Kidney (tissue), 14 donors: ENCODE results near the gene PDZD2. TPM values are rescaled to one million over a fixed set of nuclear protein-coding genes. Genes with fewer than 3 reads are reported as not detected.

Source experiments
- DNase-seq, 5 donors: peaks; one replicate each; pipeline ENCODE4 v3.0.0-alpha.2; 2013 to 2020
- FAIRE-seq: peaks from 2 replicates; lab custom pipeline; 2012; peaks lifted over from hg19 to GRCh38; lab: Jason Lieb, UNC
- H3K27ac ChIP-seq, 2 donors: one replicate each; pipeline ENCODE4 v1.7.0; 2013; ENCODE audit warnings: low read depth in 2 of 2, low read length in 2 of 2, inconsistent platforms in 1 of 2
- H3K27me3 ChIP-seq: one replicate; pipeline ENCODE4 v1.7.1; 2013; ENCODE audit warnings: low read length, inconsistent platforms; ENCODE audit not compliant: control insufficient read depth, insufficient read depth
- H3K36me3 ChIP-seq, 3 donors: one replicate each; pipeline versions ENCODE4 v1.7.0 to v1.7.1; 2013; ENCODE audit warnings: low read length in 3 of 3, control low read depth in 1 of 3, inconsistent platforms in 1 of 3; ENCODE audit not compliant: insufficient read depth in 3 of 3, control insufficient read depth in 2 of 3
- H3K4me1 ChIP-seq, 3 donors: one replicate each; pipeline versions ENCODE4 v1.7.0 to v1.7.1; 2013; ENCODE audit warnings: low read length in 3 of 3, inconsistent platforms in 1 of 3, low read depth in 1 of 3; ENCODE audit not compliant: control insufficient read depth in 2 of 3, insufficient read depth in 2 of 3
- H3K4me3 ChIP-seq, 3 donors: one replicate each; pipeline versions ENCODE4 v1.7.0 to v1.8.1; 2013; ENCODE audit warnings: low read length in 3 of 3, control low read depth in 1 of 3, inconsistent platforms in 1 of 3
- H3K9ac ChIP-seq, 3 donors: one replicate each; pipeline versions ENCODE4 v1.7.0 to v1.7.1; 2013; ENCODE audit warnings: low read length in 3 of 3, control low read depth in 1 of 3, inconsistent platforms in 1 of 3
- H3K9me3 ChIP-seq, 3 donors: one replicate each; pipeline versions ENCODE4 v1.7.0 to v1.7.1; 2013; ENCODE audit warnings: low read length in 3 of 3, control low read depth in 1 of 3, inconsistent platforms in 1 of 3; ENCODE audit not compliant: control insufficient read depth in 2 of 3, insufficient read depth in 1 of 3
- intact Hi-C: fragments of 100-400 bp; cut with DNase I; formaldehyde crosslinking; loops from one replicate; pipeline ENCODE4 v1.11.1; 2022
- polyA plus RNA-seq: library from polyadenylated mRNA; stranded (reverse); fragments of 350-450 nt; fragmentation: Illumina TruSeq; extraction: RNeasy Lipid Tissue Mini Kit (QIAGEN cat#74804); gene quantifications from one replicate; pipeline ENCODE4 v1.2.3, GENCODE V29; 2014; ENCODE audit warnings: low read depth, low replicate concordance; ENCODE audit not compliant: insufficient read depth
- total RNA-seq: library from RNA; stranded (reverse); fragmentation: NEBNext Ultra II Directional; extraction: Animal tissue kit (Norgen Biotek cat#: 25700); gene quantifications from one replicate; pipeline ENCODE4 v1.2.1, GENCODE V29; 2021
- TF ChIP-seq, protein P1 (sequence below): IDR thresholded peaks from 3 replicates; pipeline ENCODE4 v1.5.1; 2012; ENCODE audit warnings: mild to moderate bottlenecking, moderate library complexity, borderline replicate concordance; ENCODE audit not compliant: insufficient read depth; ENCODE audit errors: extremely low read depth
- donor health status: control.
- donor health status: control.
- donor health status: control.
- donor health status: control.
- donor health status: control.
- donor health status: DM: yes; HTN: yes; CAD: no.
- donor health status: Normal renal cell carcinoma (clear cell type).

The PDZD2 gene
- total and polyA plus RNA-seq, 2 donors from 2014 or later = 6.2 to 14.8 TPM

- H3K27me3 ChIP-seq = no peaks in the 10 kb centered on the region
- peaks cover 0 to 4% (median 0%) of the 10 kb centered on the region in 3 donors for H3K4me1 ChIP-seq
- intact Hi-C loops = no loop called here
- FAIRE-seq (no peak), DNase-seq (peak in 4 of 5 donors; percentile 16 to 50 (median 41))
- no peak overlapping the region for H3K27ac ChIP-seq
- no peaks in the 10 kb centered on the region for H3K9me3 ChIP-seq
- H3K9ac ChIP-seq = no peak overlapping the region
- TF ChIP-seq, protein P1, sequence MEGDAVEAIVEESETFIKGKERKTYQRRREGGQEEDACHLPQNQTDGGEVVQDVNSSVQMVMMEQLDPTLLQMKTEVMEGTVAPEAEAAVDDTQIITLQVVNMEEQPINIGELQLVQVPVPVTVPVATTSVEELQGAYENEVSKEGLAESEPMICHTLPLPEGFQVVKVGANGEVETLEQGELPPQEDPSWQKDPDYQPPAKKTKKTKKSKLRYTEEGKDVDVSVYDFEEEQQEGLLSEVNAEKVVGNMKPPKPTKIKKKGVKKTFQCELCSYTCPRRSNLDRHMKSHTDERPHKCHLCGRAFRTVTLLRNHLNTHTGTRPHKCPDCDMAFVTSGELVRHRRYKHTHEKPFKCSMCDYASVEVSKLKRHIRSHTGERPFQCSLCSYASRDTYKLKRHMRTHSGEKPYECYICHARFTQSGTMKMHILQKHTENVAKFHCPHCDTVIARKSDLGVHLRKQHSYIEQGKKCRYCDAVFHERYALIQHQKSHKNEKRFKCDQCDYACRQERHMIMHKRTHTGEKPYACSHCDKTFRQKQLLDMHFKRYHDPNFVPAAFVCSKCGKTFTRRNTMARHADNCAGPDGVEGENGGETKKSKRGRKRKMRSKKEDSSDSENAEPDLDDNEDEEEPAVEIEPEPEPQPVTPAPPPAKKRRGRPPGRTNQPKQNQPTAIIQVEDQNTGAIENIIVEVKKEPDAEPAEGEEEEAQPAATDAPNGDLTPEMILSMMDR = no peak
- peaks cover 0 to 2% (median 0%) of the 10 kb centered on the region in 3 donors for H3K36me3 ChIP-seq
- peak overlapping the region in 1 of 3 donors; percentile 70 for H3K4me3 ChIP-seq
These were observed 214.6 kb downstream of the PDZD2 start for GRCh38 chr5:31853398-31854135.

DNA sequence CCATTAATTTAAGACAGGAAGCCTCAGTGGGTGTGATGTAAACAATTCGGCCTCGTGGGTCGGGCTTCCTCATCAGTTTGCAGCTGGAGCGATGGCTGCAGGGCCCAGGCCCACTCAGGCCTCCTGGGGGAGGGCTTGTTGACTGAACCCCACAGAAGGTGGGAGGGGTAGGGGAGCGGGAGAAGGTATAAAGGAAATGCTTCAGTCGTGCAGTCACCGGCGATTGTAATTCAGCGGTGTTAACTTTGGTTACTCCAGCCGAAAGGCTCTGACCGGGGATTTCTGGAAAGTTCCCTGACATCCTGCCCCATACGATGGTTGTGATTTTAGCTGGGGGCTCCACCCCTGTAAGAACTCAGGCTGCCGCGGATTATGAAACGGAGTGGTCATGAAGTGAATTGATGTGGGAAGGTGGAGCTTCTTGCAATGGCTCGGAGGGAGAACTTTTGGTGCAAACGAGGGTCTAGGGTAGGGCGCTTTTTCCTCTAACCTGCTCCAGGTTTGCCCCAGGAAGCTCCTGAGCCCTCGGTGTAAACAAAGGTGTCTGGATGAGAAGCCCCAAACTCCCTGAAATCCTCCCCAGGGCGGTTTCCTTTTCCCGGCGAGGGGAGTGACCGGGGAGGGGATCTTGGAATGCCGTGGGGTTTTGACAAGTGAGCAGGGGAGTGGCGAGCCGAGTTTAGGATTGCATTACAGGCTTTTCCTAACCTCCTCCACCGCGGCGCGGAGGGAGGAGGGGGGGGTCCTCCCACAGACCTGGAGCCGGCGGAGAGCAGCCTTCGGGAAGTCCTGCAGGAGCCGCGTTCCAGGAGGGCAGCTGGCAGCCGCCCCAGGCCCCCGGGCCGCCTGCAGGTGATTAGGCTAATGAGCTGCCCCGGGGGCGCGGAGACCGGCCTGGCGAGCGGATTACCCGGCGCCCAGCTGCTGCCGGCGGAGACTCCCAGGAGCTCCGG is 215.5 kb downstream of the PDZD2 start:
- DNase-seq (peak; percentile 85 to 90 (median 88)), FAIRE-seq (no peak)
- no peaks in the 10 kb centered on the region for H3K27me3 ChIP-seq
- H3K27ac ChIP-seq = peak overlapping the region; percentile 23 to 68
- TF ChIP-seq, protein P1 = no peak
- H3K9me3 ChIP-seq = peaks cover 0 to 8% (median 0%) of the 10 kb centered on the region in 3 donors
- intact Hi-C loops = no loop called here
- peak overlapping the region in 2 of 3 donors; percentile 28 to 29 for H3K9ac ChIP-seq
- peak overlapping the region; percentile 66 to 77 (median 70) for H3K4me3 ChIP-seq
- peaks cover 0 to 4% (median 0%) of the 10 kb centered on the region in 3 donors for H3K4me1 ChIP-seq
- H3K36me3 ChIP-seq = peaks cover 0 to 2% (median 0%) of the 10 kb centered on the region in 3 donors

- TF ChIP-seq, protein P1 = peak; percentile 12
- H3K27ac ChIP-seq = peak overlapping the region in 1 of 2 donors; percentile 68
- H3K27me3 ChIP-seq = no peaks in the 10 kb centered on the region
- H3K9me3 ChIP-seq = peaks cover 0 to 13% (median 0%) of the 10 kb centered on the region in 3 donors
- DNase-seq (peak; percentile 66 to 80 (median 73)), FAIRE-seq (no peak)
- H3K4me3 ChIP-seq = peak overlapping the region; percentile 66 to 77 (median 70)
- H3K9ac ChIP-seq = peak overlapping the region; percentile 29 to 85 (median 49)
- peaks cover 0 to 4% (median 0%) of the 10 kb centered on the region in 3 donors for H3K4me1 ChIP-seq
- H3K36me3 ChIP-seq = peaks cover 0 to 2% (median 0%) of the 10 kb centered on the region in 3 donors
- intact Hi-C loops = no loop called here
These were observed 216.5 kb downstream of the PDZD2 start for GRCh38 chr5:31855134-31856040.
